Colon (tissue), 2 donors: ENCODE data around the gene SPATA19.

Source experiments
- FAIRE-seq: peaks from 2 replicates; lab custom pipeline; 2012; peaks lifted over from hg19 to GRCh38; lab: Jason Lieb, UNC
- donor health status: control.
- donor health status: control.

Gene SPATA19

DNA sequence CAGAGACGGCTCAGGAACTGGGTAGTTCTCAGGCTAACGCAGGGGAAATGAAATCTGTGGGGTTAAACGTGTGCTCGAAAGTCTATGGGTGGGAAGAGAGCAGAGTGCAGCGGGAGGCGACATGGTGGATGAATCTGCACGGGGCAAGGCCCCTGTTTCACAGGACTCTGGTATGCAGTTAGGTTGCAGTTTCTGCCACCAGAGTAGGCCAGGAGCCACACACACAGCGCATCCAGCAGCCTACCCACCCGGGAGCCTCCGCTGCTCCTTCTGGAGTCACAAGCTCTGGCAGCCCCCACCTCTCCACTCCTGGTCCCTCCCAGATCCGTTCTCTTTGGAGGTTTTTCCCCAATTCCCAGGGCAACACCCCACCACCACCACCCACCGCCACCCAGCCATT lies 27.0 kb downstream of the SPATA19 start:
- no peak for FAIRE-seq

DNA sequence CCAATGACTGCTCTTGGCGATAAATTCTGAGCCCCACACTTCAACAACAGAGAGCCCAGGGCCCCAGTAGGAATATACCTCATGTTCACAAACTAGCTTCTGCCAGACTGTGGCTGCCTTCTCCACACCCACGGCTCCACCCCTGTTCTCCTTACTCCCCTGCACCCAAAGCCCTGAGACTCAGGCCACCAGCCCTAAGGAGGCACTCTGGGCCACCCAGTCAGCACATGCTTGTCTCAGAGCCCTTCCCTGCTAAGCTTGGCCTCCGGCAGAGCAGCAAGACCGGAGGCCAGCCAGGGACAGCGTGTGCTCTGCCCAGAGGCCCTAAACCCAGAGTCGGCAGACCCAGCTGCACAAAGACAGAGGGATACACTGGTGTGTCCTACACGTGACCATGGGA lies 27.9 kb downstream of the SPATA19 start:
- FAIRE-seq = no peak

DNA sequence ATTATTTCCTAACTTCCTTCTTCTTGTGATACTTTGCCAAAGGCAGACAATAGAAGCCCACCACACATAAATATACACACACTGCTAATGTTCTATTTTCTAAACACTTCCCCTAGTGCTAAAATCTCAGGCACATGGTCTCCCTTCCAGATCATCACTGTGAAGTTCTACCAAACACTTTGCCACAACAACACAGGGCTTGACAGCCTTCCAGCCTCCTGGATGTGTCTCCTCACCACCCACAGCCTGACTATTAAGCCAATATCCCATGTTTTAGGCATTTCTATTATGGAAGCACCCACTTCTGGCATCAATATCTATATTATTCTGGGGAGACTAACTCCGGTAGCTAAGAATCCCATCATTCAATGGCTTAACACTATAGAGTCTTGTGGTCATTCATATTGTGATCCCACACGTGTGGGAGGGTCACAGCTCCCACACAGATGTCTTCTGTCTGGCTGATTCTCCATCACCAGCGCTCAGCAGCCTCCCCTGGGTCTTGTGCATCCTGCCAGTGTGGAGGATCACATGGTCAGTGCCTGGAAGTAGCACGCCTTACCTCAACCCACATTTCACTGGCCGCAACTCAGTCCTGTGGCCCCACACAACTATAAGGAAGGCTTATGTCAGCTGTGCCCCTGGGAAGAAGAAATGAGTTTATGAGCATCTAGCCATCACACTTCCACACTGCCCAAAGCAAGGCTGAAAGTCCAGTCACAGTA lies 29.0 kb downstream of the SPATA19 start:
- FAIRE-seq = no peak

DNA sequence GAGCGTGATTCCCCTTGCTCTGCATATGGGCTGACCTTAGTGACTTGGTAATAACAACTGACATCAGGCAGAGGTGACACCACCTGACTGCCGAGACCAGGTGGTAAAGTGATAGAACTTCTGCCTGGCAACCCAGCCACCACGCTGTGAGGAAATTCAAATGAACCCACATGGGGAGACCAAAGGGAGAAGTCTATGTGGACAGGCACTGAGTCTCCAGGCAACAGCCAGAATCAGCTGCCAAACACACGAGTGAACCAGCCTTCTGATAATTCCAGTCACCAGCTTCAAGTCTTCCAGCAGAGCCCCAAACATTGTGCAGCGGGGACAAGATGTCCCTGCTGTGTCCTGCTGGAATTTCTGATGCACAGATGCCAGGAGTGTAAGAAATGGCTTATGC lies 29.7 kb downstream of the SPATA19 start:
- FAIRE-seq = no peak

DNA sequence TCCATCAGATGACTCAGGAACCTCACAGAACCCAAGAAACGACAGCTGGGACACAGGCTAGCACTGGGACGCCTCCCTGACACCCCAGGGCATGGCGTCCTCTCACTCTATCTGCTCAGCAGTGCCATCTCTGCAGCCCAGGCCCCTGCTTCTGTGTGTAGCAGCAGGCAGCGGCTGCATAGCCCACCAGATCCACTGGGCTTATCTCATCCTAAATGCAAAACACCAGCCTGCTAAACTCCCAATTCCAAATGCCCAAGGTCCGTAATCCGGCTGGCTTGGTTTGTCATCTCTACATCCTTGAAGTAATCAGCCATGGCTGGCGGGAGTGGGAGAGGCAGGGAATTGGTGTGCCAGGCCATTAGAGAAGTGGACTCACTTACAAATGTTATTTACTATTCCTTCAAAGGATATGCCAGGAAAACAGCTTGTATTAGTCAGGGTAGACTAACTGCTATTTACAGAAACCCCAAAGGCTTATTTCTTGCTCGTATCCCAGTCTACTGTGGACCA lies 30.7 kb downstream of the SPATA19 start:
- no peak for FAIRE-seq

DNA sequence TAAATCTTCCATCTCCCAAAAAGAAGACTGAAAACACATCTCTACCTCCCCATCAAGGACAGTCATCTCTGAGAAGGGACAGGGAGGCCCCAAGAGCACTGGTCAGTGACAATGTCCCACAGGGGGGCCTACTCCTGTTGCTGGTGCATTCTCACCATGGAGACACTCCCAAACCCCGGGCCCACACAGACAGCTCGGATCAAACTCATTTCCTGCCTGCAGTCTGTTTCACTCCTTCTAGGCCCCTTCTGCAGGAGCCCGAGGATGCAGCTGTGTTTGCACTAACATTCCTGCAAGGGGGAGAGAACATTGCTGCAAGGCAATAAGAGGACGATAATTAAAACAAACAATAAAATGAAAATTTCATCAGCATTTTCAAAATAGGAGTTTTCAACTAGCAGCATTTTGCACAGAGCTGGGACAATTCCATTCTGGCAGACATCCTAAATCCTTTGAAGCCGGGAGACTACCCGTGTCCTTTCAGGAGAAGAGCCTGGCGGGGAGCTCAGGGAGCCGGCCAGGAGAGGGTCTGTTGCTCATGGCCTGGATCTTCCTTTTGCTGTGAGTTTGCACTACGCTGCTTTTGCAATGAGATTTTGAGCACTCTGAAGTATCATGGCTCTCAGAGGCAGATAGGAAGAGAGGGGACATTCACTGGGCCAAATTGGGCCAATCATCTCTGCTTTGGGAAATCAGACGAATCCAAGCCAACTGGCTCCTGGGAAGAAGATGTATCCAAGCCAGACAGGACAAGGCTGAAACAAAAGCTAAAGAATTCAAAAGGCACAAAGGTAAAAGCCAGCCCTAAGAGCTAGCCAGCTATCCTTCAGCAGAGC lies 33.2 kb downstream of the SPATA19 start:
- FAIRE-seq = no peak

DNA sequence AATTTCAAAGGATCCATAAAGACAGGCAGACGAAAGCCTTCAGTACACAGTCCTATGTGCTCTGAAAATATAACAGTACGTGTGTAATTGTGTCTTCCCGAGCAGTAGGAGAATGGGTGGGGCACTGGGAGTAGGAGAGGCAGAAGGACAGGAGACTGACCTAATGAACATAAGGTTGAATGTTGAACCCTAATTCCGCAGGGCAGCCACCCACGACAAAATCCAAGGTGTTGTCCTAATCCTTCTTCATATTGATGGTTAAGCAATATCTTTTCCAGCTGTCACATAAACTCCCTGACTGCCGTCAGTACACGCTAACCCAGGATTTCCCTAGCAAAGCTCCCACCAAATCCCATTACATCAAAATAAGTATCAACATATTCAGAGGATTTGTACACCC lies 34.5 kb downstream of the SPATA19 start:
- FAIRE-seq = no peak

DNA sequence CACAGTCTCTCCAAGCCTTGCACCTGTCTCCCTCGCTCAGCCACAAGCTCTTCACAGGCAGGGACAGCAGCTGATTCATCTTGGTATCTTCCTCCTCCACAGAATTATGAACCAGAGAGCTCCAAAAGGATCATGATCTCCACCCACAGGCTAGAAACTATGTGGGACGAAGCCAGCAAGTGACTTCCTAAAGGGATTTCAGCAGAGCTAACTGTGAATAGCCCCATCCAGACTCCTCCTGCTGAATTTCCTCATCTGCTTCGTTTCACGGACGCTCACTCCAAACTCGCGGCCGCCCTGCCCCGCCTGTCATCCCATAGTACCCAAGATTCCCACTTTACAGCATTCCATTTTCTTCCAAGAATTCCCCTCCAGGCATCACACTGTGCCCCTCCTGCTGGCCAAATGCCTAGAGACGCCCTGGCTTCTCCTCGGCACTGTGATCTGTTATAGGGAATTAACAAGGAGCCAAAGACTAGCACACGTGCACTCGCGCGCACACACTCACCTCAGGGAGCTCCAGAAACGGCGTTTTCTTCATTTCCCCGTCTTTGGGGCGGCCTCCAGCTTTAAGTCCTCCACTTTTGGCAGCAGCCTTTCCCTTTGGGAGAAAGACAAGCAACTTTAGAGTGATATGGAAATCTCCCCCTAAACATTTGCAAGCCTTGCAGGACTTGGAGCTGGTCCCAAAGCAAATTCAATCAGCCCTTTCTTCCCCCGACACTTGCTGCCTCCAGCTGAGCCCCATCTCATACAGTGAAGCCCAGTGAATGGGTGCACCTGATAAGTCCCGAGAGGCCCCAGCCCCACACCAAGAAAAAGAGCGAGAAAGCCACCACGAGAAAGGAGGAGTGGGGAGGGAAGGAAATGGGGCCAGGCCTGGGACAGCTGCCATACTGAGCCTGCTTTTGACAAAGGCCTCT lies 35.5 kb downstream of the SPATA19 start:
- no peak for FAIRE-seq

DNA sequence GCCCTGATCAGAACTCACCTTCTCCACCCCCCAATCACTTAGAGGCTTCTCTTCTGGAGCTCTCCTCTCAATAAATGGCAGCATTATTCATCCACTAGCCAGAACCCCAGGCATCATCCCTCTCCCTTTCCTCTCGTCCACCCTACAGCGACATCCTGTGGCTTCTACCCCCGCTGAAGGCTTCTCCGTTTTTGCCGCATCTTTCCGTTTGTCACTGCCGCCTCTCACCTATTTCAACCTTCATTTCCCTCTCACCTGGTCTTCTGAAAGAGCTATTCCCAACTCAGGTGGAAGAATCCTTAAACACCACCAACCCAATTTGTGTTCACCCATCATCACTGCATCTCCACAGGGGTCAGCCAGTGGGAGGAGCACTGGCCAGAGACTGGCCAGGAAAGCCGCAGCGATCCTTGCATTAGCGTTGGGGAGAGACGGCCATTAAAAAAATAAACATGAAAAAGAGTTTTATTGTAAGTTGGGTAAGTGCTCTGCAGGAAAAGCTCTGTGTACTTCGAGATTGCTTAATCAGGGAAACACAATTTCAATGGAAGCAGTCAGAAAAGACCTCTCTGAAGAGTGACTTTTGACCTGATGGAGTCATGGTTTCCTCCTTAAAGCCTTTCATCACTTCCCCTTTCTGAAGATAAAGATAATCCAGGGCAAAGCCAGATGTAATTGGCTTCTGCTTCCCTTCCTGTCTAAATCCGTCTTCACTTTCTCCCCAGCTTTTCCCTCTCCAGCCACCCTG lies 36.7 kb downstream of the SPATA19 start:
- FAIRE-seq = no peak

DNA sequence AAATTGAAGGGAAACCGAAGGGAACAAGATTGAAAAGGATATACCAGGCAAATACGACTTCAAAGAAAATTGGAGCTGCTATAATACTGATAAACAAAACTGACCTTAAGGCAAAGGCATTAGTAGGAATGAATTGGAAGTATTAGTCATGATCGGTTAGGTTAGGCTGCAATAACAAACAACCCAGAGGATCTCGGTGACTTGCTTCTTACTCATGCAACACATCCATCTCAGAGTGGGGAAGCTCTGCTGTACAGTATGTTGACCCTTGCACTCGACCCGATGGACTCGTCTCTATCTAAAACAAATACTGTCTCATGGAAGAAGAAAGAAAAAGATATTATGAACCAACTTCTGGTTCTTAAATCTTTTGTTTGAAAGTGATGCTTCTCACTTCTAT lies 42.3 kb downstream of the SPATA19 start:
- FAIRE-seq = no peak

DNA sequence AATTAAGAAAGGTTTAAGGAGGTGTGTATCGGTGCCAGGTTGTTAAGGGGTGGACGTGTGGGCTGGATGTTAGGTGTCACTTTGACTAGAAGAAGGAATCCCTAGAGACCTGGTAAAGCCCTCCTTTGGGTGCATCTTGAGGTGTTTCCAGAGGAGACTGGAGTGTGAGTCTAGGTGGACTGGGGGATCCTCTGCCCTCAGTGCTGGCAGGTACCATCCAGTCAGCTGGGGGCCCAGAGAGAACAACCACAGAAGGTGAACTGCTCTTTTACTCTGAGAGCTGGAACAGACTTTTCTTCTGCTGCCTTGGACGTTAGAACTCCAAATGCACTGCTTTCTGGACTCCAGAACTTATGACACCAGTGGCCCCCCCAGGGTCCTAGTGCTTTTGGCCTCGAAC lies 44.0 kb downstream of the SPATA19 start:
- no peak for FAIRE-seq

DNA sequence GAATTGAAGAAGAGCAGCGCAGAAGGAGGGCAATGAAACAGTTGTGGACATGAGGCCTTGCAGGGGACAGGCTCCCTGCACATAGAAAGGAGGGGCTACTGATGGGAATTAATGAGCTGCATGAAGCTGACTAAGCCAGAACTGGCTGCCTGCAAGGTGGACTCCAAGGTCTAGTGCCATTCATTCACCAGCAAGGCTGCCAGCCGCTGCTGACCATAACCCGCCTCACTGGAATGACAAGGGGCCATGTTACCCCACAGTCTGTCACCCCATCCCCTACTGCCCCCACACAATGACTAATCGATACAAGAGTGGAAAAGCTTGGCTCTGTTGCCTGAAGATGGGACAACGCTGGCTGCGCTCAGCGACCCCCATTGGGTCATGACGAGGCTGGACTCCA lies 44.6 kb downstream of the SPATA19 start:
- FAIRE-seq = no peak

DNA sequence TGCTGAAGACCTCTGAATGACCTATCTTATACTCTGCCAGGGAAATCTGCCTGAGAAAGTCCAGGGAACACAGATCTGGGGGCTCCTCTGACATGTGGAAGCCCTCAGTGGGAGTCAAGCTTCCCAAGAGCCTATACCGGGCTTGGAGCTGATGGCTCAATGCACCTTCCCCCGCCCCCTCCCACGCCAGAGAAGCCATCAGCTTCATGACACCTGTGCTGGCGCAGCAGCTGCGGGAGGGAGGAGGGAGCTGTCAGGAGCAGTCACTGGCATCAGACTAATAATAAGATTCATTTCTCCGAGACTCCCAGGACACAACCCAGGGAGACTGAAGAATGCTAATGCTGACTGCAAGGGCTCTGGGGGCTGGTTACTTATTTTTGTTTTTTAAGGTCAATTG lies 47.8 kb downstream of the SPATA19 start:
- no peak for FAIRE-seq

DNA sequence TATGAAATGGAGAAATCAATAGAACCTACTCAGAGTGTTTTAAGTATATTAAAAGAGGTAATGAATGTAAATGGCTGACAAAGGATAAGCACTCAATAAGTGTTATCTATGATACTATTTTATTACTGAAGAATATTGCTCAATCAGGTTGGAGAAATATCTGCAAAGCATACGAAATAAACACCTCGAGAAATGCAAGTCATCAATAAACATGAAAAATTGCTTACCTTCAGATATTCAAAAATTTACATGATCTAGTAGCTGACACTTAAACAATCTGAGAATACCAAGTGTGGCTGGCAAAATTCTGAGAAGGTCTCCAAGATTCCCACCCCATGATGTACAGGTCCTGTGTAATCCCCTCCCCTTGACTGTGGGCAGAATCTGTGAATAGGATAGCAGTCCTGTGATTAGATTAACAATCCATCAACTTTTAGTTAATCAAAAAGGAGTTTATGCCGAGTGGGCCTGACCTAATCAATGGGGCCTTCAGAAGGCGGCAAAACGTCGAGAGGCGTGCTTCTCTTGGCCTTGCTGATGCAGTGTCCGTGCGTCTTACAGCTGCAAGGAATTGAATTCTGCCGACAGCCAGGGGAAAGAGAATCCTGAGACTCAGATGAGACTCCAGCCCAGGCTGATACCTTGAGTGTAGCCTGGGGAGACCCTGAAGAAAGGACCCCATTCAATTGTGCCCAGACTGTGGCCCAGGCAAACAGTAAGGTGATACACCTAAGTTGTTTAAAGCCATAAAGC lies 49.1 kb downstream of the SPATA19 start:
- FAIRE-seq = no peak

DNA sequence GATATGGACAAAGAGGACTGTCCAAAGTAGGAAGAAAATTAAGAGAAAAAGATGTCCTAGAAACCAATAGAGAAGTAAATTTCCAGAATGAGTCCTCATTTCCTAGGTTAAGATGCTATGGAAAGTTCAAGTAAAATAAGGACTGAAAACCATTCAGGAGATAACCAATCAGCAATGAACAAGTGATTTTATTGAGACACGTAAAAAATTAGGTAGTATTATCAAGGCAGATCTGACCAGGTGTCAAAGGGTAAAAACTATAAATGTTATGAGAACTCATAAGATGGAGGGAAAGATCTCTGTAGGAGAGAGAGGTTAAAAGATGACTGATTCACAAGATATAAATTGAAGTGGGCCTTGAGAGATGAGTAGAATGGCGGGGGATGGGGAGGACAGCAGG lies 50.2 kb downstream of the SPATA19 start:
- FAIRE-seq = no peak

DNA sequence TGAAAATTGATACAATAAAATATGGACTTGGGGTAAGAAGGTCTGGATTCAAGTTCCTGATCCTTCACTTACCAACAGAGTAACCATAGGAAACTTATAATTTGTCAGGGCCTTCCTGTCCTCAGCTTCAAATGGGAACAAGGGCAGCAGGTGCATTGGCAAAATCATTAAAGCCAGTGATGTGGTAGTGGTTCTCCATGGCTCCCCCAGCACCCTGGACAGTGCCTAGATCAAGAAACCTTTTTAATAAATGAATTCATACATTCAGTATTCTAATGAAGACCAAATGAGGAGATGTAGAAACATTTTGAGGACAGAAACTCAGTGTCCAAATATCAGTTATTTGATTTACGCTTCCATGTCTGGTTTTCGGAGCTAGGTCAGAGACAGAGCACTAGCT lies 51.1 kb downstream of the SPATA19 start:
- no peak for FAIRE-seq

DNA sequence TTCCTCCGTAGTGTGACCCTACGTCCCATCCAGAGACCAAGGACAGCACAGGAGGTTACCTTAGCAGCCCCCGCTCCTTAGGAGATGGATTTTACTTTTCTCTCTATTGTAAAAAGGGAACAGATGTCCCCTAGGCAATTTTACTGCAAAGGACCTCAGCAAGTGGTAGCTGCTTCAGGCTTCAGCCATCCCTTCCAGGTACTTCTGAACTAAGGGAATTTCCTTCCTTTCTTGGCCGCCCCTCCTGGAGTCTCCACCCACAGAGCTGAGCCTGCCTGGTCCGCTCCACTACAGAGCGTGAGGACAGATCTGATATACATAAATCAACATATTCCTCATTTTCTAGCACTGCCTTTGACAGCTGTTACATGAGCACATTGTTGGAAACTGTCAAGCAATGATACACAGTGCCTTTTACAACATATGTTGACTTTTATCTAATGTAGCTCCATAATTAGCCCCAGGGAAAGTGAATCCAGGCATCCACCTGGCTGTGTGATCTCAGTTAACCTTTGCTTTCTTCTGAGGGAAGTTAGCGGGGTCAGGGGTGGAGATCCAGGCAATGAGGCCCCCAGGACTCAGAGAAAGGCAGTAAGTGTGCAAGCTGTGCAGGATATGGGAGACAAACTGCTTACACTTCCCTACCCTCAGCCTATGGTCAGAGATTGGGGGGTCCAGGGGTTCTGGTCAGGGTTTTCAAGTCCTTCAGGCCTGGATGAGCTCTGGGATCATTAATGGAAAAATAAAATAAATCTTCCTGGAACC lies 51.9 kb downstream of the SPATA19 start:
- no peak for FAIRE-seq

DNA sequence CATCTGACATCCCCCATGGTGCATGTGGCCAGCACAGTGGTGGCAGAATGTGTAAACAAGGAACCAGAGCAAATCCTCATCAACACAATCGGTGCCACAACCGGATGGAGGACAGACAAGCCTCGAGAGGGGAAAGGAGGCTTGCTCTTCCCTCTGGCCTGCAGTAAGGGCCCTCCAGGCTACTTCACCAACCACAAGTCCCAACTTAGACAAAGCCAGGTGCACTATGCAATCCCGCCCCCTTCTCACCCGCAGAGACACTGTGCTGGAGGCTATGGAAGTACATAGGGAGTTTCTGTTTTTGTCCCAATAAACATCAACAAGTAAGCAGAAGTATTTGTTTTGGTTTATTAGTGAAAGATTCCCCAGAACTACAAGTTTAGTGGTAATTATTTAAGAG lies 54.3 kb downstream of the SPATA19 start:
- no peak for FAIRE-seq
